Stimulated activated CD4-positive, alpha-beta T cell treated with anti-CD3 and anti-CD28 coated beads, TNF-alpha, amount 100 ng/mL, for 1 hour (primary cell): ENCODE results near the gene POLR2E.
"Not testable (repeated sequence)": the region's sequence is repeated elsewhere in the genome, so short reads cannot be mapped to it uniquely, and the experiment has no call there.

Source experiments
- DNase-seq, 3 donors: peaks; one replicate each; pipeline ENCODE4 v3.0.0-alpha.2; 2020; ENCODE audit warnings: low read depth in 3 of 3, low spot score in 1 of 3

The POLR2E gene

GRCh38 chr19:1094978-1095701, at the start of gene POLR2E:
POLR2E (minus strand) TSS chr19:1095375; CDS start chr19:1095315, 60 bp downstream.
- DNase-seq = peak; percentile 98 to 99 (median 99)

- DNase-seq = no peak
Measured at GRCh38 chr19:1144741-1145140, 49.6 kb upstream of the POLR2E start.

DNA sequence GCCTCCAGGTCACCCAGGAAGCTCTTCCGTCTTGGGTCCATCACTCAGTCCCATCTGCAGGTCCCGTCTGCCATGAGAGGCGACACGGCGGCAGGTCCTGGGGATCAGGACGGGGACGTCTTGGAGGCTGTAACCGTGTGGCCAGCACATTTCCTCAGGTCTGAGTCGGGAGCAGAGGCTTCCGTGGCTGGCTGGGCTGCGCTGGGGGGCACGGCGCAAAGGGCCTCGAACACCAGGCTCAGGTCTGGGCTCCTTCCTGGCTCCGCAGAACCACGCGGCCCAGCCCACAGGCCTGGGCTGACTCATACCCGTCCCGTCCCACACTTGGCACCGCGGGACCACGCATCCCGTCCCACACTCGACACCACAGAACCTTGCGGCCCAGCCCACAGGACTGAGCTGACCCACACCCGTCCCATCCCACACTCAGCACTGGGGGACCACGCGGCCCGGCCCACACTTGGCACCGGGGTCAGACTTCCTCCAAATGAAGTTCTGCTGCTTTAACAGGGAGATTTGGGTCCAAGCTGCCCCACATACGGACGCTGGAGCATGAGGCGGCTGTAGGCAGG, 48.7 kb upstream of the POLR2E start:
- no peak for DNase-seq

- no peak for DNase-seq
Measured at GRCh38 chr19:1141944-1142343, 46.8 kb upstream of the POLR2E start.

- no peak for DNase-seq
Measured at GRCh38 chr19:1140272-1141027, 45.3 kb upstream of the POLR2E start.

GRCh38 chr19:1139126-1139525, 44.0 kb upstream of the POLR2E start:
- DNase-seq = no peak

GRCh38 chr19:1138121-1138520, 42.9 kb upstream of the POLR2E start:
- DNase-seq = no peak

DNA sequence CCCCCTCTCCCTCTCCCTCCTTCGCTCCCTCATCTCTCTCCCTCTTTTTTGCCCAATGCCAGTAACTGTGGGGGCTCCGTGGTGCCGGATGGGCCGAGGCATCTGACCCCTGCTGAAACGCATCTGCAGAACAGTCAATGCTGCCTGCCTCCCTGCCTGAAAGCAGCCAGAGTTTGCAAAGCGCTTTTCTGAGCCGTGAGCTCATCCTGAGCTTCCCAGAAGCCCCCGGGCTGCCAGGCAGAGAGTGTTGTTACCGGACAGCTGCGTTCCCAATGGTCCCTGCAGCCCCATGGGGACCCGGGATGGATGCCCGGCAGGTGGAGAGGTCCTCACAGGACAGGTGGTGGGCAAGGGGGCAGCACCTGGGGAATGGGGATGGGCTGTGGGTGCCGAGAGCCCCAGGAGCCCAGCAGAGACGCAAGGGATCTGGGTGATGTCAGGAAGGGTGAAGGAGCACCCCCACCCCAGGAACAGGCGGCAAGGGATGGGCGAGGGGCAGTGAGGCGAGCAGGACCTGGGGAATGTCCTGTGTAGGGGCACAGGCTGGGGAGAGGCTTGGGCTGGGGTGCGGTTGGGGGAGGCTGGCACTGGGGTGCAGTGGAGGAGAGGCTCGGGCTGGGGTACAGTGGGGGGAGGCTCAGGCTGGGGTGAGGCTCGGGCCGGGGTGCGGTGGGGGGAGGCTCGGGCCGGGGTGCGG, 41.6 kb upstream of the POLR2E start:
- no peak for DNase-seq

GRCh38 chr19:1136201-1136600, 41.0 kb upstream of the POLR2E start:
- DNase-seq = no peak

- no peak for DNase-seq
Measured at GRCh38 chr19:1135454-1135853, 40.3 kb upstream of the POLR2E start.

- no peak for DNase-seq
Measured at GRCh38 chr19:1134431-1134830, 39.3 kb upstream of the POLR2E start.

- DNase-seq = peak; percentile 49 to 65 (median 61)
Measured at GRCh38 chr19:1133471-1133929, 38.3 kb upstream of the POLR2E start.

GRCh38 chr19:1132552-1133383, 37.6 kb upstream of the POLR2E start:
- no peak for DNase-seq

GRCh38 chr19:1131718-1132551, 36.8 kb upstream of the POLR2E start:
- peak; percentile 71 to 75 (median 74) for DNase-seq

DNA sequence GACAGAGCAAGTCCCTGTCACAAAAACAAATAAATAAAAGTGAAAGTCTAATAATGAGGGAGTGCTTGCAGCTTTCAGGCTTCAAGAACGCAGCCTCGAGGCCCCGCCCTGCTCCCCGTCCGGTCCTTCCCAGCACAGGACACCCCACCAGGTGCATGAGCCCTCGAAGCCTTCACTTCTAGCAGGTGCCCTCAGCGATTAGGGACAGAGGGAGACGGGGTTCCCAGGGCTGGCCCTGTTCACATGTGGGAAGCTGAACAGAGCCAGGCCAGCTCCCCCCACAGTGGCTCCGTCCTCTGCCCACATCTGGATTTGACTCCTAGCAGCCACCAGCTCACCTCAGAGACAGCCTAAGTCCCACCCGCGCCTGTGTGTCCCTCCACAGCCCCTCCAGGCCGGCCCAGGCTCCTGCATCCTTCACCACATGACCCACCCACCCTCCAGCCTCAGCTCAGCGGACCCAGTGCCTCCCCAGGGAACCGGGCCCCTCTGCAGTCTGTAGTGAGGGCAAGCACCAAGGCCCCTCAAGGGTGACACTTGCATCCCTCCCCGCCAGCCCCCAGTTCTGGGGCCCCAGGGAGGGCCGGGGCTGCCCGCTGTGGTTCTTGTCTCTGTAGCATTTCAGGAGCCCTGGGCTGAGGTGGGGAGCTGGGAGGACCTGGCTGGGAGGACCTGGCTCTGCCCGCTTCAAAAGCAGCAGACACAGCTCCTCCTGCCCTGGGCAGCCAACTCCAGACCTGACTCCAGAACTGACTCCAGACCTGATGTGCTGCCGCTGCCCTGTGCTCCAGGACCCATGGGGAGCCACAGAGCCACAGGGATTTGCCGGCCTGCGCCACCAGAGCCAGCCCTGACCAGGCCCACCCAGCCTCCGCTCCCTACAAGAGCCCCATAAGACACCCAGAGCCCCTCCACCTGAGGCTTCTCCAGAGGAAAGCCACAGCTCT, 35.9 kb upstream of the POLR2E start:
- no peak for DNase-seq

DNA sequence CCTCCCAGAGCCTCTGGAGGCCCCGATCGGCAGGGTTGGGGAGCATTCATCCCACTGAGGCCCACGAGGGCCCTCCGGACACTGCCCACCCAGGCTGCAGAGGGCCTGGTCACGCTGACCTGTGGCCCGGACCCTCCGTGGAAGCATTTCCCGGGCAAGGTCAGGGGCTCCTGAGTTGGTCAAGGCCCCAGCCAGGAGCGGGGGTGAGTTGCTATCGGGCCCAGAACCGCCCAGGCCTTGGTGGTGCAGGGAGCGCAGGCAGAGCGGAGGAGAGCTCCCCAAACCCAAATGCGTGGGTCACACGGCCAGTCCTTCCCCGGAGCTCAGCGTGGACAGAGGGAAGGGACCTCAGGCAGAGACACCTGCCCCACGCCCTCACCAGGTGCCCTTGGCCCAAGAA, 34.4 kb upstream of the POLR2E start:
- DNase-seq = no peak

DNA sequence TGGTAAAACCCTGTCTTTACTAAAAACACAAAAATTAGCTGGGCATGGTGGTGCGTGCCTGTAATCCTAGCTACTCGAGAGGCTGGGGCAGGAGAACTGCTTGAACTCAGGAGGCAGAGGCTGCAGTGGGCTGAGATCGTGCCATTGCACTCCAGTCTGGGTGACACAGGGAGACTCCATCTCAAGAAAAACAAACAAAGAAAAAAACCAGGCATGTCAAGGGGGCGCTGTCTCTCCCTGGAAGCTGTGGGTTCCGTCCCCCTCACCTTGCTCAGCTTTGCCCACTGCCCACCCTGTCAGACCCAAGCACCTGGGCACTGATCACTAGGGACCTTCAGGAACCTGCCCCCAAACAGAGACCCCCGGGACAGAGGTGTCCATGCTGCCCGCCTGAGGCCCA, 33.9 kb upstream of the POLR2E start:
- not testable (repeated sequence) for DNase-seq

- DNase-seq = no peak
Measured at GRCh38 chr19:1128106-1128505, 32.9 kb upstream of the POLR2E start.
